Forelimb muscle (tissue), 1 donor: ENCODE results near the gene FCHSD1. TPM values are rescaled to one million over a fixed set of nuclear protein-coding genes. Genes with fewer than 3 reads are reported as not detected.

Experiments
- DNase-seq: peaks from one replicate; pipeline ENCODE4 v3.0.0-alpha.2; 2013; ENCODE audit warnings: low read depth
- polyA plus RNA-seq: library from polyadenylated mRNA; unstranded; fragments of 120-200 nt; gene quantifications from one replicate; pipeline ENCODE4 v1.2.1, GENCODE V29; 2013; ENCODE audit not compliant: insufficient read length

FCHSD1 gene
- polyA plus RNA-seq, 1 donor, result 6.5 TPM

- no peak for DNase-seq
Observed at GRCh38 chr5:141641634-141642267, 9.5 kb downstream of the FCHSD1 start.

- no peak for DNase-seq
Observed at GRCh38 chr5:141640698-141641097, 10.5 kb downstream of the FCHSD1 start.

- DNase-seq, result no peak
Observed at GRCh38 chr5:141640051-141640415, 11.2 kb downstream of the FCHSD1 start.

- no peak for DNase-seq
Observed at GRCh38 chr5:141639357-141640050, 11.7 kb downstream of the FCHSD1 start.

GRCh38 chr5:141638771-141639170, 12.4 kb downstream of the FCHSD1 start:
- DNase-seq, result no peak

GRCh38 chr5:141637767-141638419, 13.3 kb downstream of the FCHSD1 start:
- DNase-seq, result no peak

- DNase-seq, result no peak
Observed at GRCh38 chr5:141637123-141637766, 14.0 kb downstream of the FCHSD1 start.

- no peak for DNase-seq
Observed at GRCh38 chr5:141636413-141637122, 14.7 kb downstream of the FCHSD1 start, which contains the start of the genes HDAC3 and RELL2. HDAC3 (minus strand) TSS chr5:141636849; CDS start chr5:141636790, 59 bp downstream. RELL2 (plus strand) TSS chr5:141636997; CDS start chr5:141638226, 1,229 bp downstream.

- DNase-seq, result no peak
Observed at GRCh38 chr5:141636106-141636412, 15.2 kb downstream of the FCHSD1 start.

GRCh38 chr5:141635646-141636045, 15.6 kb downstream of the FCHSD1 start:
- no peak for DNase-seq

- DNase-seq, result no peak
Observed at GRCh38 chr5:141634720-141635119, 16.5 kb downstream of the FCHSD1 start.

GRCh38 chr5:141633871-141634561, 17.2 kb downstream of the FCHSD1 start:
- no peak for DNase-seq

- DNase-seq, result no peak
Observed at GRCh38 chr5:141632650-141633049, 18.6 kb downstream of the FCHSD1 start.

GRCh38 chr5:141630570-141631140, 20.6 kb downstream of the FCHSD1 start:
- DNase-seq, result no peak

- DNase-seq, result no peak
Observed at GRCh38 chr5:141628175-141628788, 22.9 kb downstream of the FCHSD1 start.

- no peak for DNase-seq
Observed at GRCh38 chr5:141623611-141624010, 27.6 kb downstream of the FCHSD1 start.

GRCh38 chr5:141623186-141623585, 28.0 kb downstream of the FCHSD1 start:
- no peak for DNase-seq

- DNase-seq, result peak; percentile 77
Observed at GRCh38 chr5:141618804-141619554, 32.2 kb downstream of the FCHSD1 start, which contains the start of gene DIAPH1. DIAPH1 (minus strand) TSS chr5:141619000; CDS start chr5:141618914, 86 bp downstream.

- DNase-seq, result no peak
Observed at GRCh38 chr5:141618030-141618803, 33.0 kb downstream of the FCHSD1 start.
